ENCODE measurements around the gene PLOD1.
"Not testable (repeated sequence)": the region's sequence is repeated elsewhere in the genome, so short reads cannot be mapped to it uniquely, and the experiment has no call there.

PLOD1 gene

DNA sequence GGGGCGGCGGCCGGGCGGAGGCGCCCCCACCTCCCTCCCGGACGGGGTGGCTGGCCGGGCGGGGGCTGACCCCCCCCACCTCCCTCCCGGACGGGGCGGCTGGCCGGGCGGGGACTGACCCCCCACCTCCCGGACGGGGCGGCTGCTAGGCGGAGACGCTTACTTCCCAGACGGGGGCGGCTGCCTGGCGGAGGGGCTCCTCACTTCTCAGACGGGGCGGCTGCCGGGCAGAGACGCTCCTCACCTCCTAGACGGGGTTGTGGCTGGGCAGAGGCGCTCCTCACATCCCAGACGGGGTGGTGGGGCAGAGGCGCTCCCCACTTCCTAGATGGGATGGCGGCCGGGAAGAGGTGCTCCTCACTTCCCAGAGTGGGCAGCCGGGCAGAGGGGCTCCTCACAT lies 73.8 kb downstream of the PLOD1 start:
- not testable (repeated sequence) for DNase-seq (ENCODE audit: low spot score)

DNA sequence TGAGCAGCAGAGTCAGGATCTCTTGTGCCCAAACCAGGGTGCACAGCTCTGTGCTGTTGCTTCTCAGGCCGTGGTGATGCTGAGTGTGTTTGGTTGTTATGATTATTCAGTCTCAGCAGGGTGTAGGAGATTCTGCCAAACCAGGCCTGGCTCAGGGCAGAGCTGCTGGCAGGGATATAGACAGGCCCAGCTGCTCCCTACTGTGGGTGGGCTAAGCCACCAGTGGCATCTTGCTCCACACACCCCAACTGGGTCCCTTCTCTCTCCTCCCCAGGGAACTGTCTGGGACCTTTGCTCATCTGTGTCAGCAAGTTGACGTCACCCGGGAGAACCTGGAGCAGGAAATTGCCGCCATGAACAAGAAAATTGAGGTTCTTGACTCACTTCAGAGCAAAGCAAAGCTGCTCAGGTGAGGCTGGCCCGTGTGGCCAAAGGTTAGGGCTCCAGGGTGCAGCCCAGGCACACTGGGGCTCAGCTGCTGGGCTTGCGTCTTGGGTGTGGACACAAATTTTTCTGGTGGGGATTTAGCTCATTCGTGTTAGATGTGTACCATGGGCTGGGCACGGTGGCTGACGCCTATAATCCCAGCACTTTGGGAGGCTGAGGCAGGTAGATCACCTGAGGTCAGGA lies 74.9 kb downstream of the PLOD1 start:
- no peak for DNase-seq (ENCODE audit: low spot score)

DNA sequence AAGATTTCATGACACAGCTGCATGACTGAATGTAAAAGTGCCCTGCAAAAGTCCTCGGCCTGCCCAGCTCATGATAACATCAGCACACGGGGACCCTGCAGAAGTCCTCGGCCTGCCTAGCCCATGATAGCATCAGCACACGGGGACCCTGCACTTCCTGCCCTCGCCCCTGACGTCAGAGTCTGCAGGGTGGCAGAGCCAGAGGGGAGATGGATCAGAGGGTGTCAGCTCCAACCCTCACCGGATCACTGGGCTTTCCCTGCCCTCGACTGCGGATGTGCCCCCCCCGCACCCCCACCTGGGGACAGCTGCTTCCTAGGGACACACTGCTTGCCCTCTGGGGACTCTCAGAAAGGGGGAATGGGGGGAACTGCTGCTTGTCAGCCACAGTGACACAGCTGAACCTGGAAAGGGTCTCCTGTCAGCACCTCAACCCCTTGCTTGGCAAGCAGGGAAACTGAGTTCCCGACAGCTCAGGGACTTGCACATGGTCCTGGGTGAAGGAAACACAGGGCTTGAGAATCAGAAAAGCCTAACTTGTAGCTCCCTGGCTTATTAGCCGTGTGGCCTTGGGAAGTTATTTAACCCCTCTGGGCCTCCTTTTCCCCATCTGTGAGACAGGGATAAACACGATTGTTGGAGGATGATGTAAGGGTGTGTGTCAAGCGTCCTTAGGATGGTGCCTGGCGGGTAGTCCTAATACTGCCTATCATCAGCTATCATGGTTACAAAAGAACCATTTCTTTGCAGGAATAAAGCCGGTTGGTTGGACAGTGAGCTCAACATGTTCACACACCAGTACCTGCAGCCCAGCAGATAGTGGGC lies 76.4 kb downstream of the PLOD1 start:
- no peak for DNase-seq (ENCODE audit: low spot score)

DNA sequence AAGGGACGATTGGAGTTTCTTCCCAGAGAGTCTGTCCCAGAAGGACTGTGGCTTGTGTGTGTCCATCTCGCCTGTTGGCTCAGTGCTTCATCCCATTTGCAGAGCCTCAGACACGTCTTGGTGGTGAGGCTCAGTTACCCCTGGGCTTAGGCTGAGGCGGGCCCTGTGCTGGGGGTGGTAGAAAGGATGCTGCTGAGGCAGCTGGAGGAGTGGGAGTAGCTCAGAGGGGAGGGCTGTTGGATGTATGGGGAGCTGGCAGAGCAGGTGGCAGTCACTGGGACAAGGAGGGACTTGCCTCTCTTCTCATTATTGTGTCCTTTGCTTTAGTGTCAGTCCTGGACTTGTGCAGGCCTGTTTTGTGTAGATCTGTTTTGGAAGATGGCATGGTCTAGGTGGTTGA lies 77.5 kb downstream of the PLOD1 start:
- DNase-seq (ENCODE audit: low spot score) = no peak

DNA sequence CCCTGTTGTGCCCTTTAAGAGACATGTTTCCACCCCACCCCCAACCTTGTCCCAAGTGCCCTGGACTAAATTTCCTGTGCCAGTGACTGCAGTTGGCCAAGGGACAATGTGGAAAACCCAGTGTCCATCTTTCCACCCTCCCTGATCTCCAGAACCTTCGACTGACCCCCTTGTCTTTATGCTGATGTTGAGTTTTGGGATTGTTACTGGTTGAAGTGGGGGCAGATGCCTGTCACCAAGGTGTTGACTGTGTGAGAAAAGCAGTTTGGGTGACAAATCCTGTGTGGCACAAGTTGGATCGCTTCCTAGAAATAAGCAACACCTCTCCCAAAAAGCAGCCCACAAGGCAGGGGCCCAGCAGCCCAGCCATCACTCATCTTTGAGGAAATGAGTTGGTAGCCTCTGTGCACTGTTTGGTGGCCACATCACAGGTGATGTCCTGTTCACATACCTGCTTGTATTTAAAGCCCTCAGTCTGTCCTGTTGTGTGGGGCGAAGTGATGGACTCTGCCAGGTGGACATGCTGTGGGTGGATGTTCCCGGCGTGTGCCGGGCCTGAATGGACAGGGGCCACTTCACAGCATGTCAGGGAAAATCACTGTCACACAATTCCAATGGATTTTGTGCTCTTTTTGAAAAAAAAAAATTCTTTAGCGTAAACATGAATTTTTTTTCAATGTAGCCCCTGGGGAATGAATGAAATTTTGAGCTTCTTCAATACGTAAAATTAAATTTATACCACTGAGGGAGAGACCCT lies 78.2 kb downstream of the PLOD1 start:
- no peak for DNase-seq (ENCODE audit: low spot score)

DNA sequence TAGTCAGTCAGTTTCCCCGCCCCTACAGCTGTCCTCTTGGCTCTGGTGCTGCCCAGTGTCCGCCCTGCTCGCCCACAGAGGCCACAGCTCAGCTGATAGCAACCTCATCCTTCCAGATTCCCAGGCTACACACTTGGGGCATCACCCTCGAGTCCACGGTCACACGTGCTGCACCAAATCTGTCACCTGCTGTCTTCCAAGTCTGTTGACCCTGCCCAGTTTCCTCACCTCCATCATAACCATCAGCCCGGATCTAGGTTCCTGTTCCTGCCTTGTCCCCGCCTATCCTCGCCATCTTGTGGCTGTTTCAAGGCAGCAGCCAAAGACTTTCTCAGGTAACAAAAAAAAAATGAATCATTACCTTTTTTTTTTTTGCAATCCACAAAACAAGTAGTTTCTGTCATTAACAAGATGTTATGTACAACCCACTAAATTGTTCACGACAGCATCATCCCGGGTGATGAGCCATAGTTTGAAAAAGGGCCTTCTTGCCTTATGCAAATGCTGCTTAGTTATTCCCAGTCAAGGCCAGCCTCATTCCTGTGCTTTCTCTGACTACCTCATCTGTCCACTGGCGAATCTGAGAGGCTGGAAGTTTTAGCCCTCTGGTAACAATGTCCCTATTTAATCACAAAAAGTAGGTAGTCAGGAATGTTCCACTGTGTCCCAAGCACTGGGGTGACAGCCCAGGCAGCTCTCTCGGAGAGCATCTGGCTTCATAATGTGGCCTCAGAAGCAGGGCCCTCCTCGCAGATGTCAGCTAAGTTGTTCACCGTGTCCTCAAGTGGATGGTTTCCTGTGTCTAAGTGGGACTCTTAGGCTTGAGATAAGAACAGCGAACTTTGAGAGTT lies 79.8 kb downstream of the PLOD1 start:
- DNase-seq (ENCODE audit: low spot score) = no peak

DNA sequence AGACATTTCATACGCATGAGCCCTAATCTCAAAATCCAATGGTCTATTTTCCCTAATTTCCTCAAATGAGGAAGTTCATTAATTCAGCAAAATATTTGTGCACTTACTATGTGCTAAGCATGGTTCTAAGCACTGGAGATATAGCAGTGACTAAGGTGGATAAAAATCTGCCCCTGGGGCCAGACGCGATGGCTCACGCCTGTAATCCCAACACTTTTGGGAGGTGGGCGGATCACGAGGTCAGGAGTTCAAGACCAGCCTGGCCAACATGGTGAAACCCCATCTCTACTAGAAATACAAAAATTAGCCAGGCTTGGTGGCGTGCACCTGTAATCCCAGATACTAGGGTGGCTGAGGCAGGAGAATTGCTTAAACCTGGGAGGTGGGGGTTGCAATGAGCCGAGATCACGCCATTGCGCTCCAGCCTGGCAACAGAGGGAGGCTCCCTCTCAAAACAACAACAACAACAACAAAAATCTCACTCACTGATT lies 80.5 kb downstream of the PLOD1 start:
- DNase-seq (ENCODE audit: low spot score) = no peak

DNA sequence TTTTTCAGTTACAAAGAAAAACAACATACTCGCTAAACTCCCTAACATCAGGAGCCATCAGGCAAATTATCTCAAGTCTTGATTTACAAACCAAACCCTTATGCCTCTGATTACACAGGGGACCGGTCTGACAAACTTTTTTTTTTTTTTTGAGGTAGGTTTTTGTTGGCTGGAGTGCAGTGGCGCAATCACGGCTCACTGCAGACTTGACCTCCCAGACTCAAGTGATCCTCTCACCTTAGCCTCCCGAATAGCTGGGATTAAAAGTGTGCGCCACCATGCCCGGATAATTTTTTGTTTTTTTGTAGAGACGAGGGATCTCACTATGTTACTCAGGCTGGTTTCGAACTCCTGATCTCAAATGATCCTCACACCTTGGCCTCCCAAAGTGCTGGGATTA lies 81.0 kb downstream of the PLOD1 start:
- DNase-seq (ENCODE audit: low spot score) = no peak

DNA sequence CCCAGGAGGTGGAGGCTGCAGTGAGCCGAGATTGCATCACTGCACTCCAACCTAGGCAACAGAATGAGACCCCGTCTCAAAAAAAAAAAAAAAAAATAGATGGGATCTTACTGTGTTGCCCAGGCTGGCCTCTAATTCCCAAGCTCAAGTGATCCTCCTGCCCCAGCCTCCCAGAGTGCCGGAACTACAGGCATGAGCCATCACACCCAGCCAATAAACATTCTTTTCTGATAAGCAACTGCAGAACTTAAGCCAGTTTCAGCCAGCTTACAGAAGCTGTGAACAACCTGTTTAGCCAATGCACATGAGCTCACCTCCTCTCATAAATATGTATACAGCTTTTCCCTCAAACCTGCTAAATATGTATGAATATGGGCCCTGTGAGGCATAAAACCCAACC lies 81.7 kb downstream of the PLOD1 start:
- DNase-seq (ENCODE audit: low spot score) = no peak

DNA sequence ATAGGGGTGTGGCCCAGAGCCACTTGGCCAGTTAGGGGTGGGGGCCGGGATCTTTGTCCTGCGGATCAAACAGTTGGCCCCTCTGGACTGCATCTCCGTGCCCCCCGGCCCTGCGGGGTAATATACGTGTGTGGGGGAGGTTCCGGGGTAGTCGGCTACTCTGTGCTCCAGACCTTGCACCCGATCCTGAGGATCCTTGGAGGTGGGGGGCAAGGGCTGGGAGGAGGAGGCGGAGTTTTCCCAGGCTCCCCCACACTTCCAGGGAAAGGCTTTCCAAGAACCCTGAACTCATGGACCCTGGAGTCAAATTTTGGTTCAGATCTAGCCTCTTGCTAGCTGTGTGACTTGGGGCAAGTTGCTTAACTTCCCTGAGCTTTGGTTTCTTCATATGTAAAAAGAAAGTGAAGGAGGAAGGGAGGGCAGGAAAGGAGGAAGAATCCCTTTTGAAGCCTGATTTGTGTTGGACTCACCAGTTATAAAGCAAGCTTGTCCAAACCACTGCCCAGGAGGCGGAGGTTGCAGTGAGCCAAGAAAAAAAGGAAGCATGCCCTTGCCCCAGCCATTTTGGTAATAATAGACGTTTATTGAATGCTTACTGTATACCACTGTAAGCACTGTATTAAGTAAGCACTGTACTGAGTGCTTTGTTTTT lies 85.5 kb downstream of the PLOD1 start:
- no peak for DNase-seq (ENCODE audit: low spot score)

DNA sequence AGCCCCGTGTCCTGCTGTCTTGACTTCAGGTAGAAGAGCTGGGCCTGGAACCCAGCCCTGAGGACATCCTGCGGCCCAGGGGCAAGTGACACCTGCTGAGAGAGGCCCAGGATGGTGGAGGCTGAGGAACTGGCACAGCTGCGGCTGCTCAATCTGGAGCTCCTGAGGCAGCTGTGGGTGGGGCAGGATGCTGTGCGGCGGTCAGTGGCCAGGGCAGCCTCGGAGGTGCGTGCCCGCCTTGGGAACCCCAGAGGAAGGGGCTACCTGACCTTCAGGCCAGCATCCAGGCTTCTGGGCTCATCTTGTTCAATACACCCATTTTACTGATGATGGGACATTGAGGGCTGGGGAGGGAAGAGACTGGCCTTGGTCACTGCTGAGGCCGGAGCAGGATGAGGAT lies 87.1 kb downstream of the PLOD1 start:
- no peak for DNase-seq (ENCODE audit: low spot score)

DNA sequence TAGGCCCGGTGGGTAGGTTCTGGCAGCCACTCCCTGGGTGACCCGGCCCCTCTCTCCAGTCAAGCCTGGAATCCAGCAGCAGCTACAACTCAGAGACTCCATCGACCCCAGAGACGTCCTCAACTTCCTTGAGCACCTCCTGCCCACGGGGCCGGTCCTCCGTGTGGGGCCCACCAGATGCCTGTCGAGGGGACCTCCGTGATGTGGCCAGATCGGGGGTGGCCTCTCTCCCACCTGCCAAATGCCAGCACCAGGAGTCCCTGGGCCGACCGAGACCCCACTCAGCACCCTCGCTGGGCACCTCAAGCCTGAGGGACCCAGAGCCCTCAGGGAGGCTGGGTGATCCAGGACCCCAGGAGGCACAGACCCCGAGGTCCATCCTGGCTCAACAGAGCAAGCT lies 87.5 kb downstream of the PLOD1 start:
- no peak for DNase-seq (ENCODE audit: low spot score)
